Right atrium auricular region (tissue), 2 donors: Measurements from ENCODE around the gene ERGIC1. TPM values are rescaled to one million over a fixed set of nuclear protein-coding genes. Genes with fewer than 3 reads are reported as not detected.
A peak's percentile ranks its signal among the peaks of the same experiment; 100 is the strongest.

Source experiments
- DNase-seq: peaks from one replicate; pipeline ENCODE4 v3.0.0-alpha.2; 2019; ENCODE audit warnings: low spot score
- H3K27ac ChIP-seq, 2 donors: fragments of 200-600 bp; sonication (generic); 1 replicate in 1 of 2; 2 replicates in 1 of 2; pipeline ENCODE4 v1.5.1; 2016 to 2019
- H3K27me3 ChIP-seq, 2 donors: fragments of 200-600 bp; sonication (generic); one replicate each; pipeline versions ENCODE4 v1.5.1 to v1.6.0; 2017 to 2019
- H3K36me3 ChIP-seq: fragments of 200-600 bp; sonication (generic); one replicate; pipeline ENCODE4 v1.5.1; 2016
- H3K4me1 ChIP-seq, 2 donors: fragments of 200-600 bp; sonication (generic); one replicate each; pipeline versions ENCODE4 v1.5.1 to v1.6.0; 2017 to 2019
- H3K4me3 ChIP-seq, 2 donors: fragments of 200-600 bp; sonication (generic); 1 replicate in 1 of 2; 2 replicates in 1 of 2; pipeline ENCODE4 v1.5.1; 2017 to 2019; ENCODE audit warnings: mild to moderate bottlenecking in 1 of 2, moderate library complexity in 1 of 2
- H3K9me3 ChIP-seq, 2 donors: fragments of 200-600 bp; sonication (generic); one replicate each; pipeline ENCODE4 v1.5.1; 2019
- total RNA-seq, 2 donors: library from RNA; depleted of rRNA; stranded (reverse); fragments of >200 nt; gene quantifications; one replicate each; pipeline ENCODE4 v1.1.0, GENCODE V29; 2016
- TF ChIP-seq, protein P1 (sequence below), 2 donors: fragments of 200-600 bp; sonication (generic); IDR thresholded peaks; one replicate each; pipeline ENCODE4 v1.5.1; 2019; ENCODE audit warnings: antibody characterized with exemption in 2 of 2

The ERGIC1 gene
- total RNA-seq, 2 donors from 2014 or later = 70.7 to 113 TPM

GRCh38 chr5:172793577-172794488 is 40.2 kb upstream of the ERGIC1 start:
- Histone ChIP-seq H3K27me3 (no peaks in the 10 kb centered on the region), H3K4me3 (no peak overlapping the region), H3K36me3 (no peaks in the 10 kb centered on the region), H3K27ac (peak overlapping the region; percentile 75 to 81), H3K9me3 (no peaks in the 10 kb centered on the region), H3K4me1 (peaks cover 0 to 50% of the 10 kb centered on the region in 2 donors)
- TF ChIP-seq, protein P1, sequence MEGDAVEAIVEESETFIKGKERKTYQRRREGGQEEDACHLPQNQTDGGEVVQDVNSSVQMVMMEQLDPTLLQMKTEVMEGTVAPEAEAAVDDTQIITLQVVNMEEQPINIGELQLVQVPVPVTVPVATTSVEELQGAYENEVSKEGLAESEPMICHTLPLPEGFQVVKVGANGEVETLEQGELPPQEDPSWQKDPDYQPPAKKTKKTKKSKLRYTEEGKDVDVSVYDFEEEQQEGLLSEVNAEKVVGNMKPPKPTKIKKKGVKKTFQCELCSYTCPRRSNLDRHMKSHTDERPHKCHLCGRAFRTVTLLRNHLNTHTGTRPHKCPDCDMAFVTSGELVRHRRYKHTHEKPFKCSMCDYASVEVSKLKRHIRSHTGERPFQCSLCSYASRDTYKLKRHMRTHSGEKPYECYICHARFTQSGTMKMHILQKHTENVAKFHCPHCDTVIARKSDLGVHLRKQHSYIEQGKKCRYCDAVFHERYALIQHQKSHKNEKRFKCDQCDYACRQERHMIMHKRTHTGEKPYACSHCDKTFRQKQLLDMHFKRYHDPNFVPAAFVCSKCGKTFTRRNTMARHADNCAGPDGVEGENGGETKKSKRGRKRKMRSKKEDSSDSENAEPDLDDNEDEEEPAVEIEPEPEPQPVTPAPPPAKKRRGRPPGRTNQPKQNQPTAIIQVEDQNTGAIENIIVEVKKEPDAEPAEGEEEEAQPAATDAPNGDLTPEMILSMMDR (IDR thresholded peaks at IDR 0.05) = no peak
- DNase-seq = no peak

DNA sequence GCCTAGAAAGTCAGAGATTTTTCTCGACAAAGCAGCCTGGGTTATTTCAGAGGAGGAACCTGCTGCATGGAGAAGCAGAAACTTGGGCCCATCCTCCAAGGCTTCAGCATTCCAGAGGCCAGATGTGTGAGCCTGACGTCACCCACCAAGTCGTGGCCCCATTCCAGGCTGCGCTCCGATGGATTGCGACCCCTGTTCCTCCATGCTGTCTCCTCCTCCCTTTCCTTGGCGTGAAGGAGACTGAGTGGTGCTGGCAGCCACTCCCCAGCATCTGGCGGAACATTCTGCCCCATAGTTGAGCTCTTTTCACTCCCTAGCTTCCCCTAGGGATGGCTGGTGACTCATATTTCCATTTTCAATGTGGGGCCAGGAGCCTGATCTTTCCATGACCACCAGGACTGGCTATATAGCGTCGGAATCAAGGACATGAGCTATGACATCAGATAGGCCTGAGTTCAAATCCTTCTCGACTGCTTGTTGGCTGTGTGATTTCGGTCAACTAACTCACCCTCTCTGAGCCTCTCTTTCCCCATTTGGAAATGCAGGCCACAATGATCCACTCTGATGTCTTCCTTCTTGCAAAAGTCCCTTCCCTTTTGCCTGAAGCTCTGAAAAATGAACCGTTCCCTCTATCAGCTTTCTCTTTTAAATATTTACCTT is 38.6 kb upstream of the ERGIC1 start:
- TF ChIP-seq, protein P1 (IDR thresholded peaks at IDR 0.05) = no peak
- H3K4me1 ChIP-seq = peaks cover 0 to 34% of the 10 kb centered on the region in 2 donors

GRCh38 chr5:172796306-172796705 is 37.7 kb upstream of the ERGIC1 start:
- peaks cover 0 to 33% of the 10 kb centered on the region in 2 donors for H3K4me1 ChIP-seq
- no peaks in the 10 kb centered on the region for H3K9me3 ChIP-seq
- no peaks in the 10 kb centered on the region for H3K27me3 ChIP-seq
- no peak overlapping the region for H3K4me3 ChIP-seq
- TF ChIP-seq, protein P1 (IDR thresholded peaks at IDR 0.05) = no peak
- no peak for DNase-seq
- no peaks in the 10 kb centered on the region for H3K36me3 ChIP-seq
- peak overlapping the region; percentile 55 to 67 for H3K27ac ChIP-seq

More for the DNA sequence above, 38.6 kb upstream of the ERGIC1 start:
- no peaks in the 10 kb centered on the region for H3K36me3 ChIP-seq
- no peak overlapping the region for H3K4me3 ChIP-seq
- DNase-seq = peak; percentile 99
- H3K27me3 ChIP-seq = no peaks in the 10 kb centered on the region
- H3K27ac ChIP-seq = peak overlapping the region; percentile 75 to 81
- H3K9me3 ChIP-seq = no peaks in the 10 kb centered on the region

DNA sequence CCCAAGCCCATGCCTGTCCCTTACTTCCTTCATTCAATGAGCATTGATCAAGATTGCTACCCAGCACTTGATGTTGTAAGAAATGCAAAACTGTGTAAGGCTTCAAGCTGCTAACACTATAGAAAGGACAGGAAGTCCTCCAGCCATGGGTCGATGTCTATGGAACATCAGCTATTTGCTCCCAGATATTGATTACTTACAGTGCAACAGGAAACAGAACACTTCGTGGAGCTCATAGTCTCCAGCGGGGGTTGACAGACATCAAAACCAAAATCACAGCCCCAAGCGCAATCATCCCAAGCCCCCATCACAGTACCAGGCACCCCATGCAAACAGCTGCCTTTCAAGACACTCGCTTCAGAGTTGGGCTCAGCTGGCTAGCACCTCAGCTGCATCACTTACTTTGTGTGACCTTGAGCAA is 36.3 kb upstream of the ERGIC1 start:
- Histone ChIP-seq H3K36me3 (no peaks in the 10 kb centered on the region), H3K9me3 (no peaks in the 10 kb centered on the region), H3K27me3 (no peaks in the 10 kb centered on the region), H3K4me3 (no peak overlapping the region), H3K27ac (peak overlapping the region; percentile 45 to 68), H3K4me1 (peaks cover 0 to 33% of the 10 kb centered on the region in 2 donors)
- DNase-seq = no peak
- TF ChIP-seq, protein P1 (IDR thresholded peaks at IDR 0.05) = no peak

DNA sequence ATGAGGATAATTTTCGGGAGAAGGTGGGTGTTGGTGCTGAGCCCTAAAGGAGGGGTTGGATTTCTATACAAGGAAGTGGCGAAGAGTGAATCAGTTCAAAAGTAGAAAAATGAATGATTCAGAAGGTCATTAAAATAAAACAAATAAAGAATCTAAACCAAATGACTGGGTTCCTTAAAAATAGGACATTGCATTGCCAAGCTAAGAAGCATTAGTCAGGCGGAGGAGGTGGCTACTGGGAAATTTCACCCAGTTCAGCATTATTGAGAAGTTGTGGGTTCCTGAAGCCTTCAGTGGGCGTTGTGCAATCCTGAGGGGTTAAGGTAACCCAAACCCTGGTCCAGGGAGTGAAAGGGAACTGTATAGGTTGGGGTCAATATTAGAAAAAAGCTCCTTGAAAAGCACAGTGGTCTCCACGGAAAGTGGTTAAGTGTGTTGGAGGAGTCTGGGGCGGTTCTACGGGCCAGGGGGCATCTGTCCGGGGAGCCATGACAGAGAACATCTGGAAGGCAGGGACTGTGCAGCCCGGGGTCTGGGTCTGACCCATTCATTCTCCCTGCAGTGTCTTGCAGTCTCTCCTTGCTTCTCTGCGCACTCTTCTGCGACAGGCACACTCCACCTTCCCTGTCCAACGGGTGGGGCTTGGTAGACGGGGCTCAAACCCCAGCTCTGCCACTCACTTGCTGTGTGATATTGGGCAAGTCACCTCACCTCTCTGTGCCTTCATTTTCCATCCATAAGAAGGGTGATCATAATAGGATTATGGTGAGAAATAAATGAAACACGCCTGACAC is 35.4 kb upstream of the ERGIC1 start:
- H3K27me3 ChIP-seq = no peaks in the 10 kb centered on the region
- peaks cover 0 to 31% of the 10 kb centered on the region in 2 donors for H3K4me1 ChIP-seq
- DNase-seq = peak; percentile 83
- H3K27ac ChIP-seq = peak overlapping the region; percentile 45 to 68
- TF ChIP-seq, protein P1 (IDR thresholded peaks at IDR 0.05) = no peak
- no peaks in the 10 kb centered on the region for H3K9me3 ChIP-seq
- no peak overlapping the region for H3K4me3 ChIP-seq
- H3K36me3 ChIP-seq = no peaks in the 10 kb centered on the region
